Astrocyte of the cerebellum (primary cell): ENCODE data around the gene RILP.
A peak's percentile ranks its signal among the peaks of the same experiment; 100 is the strongest.

Experiments used
- DNase-seq: peaks from one replicate; pipeline ENCODE4 v3.0.0-alpha.2; 2011; ENCODE audit warnings: low read depth
- H3K4me3 ChIP-seq: 2 replicates; pipeline ENCODE4 v1.5.1; 2011; ENCODE audit warnings: mild to moderate bottlenecking, low read depth, low read length, moderate library complexity
- in situ Hi-C: cut with HindIII; loops from 2 replicates; pipeline ENCODE4 v1.10.0; 2017; ENCODE audit warnings: low sequenced_read_pairs
- TF ChIP-seq, protein P1 (sequence below): IDR thresholded peaks from 2 replicates; pipeline ENCODE4 v1.5.1; 2012; ENCODE audit warnings: low read length, low read depth, moderate library complexity, mild to moderate bottlenecking; ENCODE audit errors: missing control alignments

RILP gene

GRCh38 chr17:1635675-1636465 is 13.8 kb downstream of the RILP start:
- in situ Hi-C loops, result no loop called here
- no peak for DNase-seq
- no peak overlapping the region for H3K4me3 ChIP-seq
- TF ChIP-seq, protein P1, sequence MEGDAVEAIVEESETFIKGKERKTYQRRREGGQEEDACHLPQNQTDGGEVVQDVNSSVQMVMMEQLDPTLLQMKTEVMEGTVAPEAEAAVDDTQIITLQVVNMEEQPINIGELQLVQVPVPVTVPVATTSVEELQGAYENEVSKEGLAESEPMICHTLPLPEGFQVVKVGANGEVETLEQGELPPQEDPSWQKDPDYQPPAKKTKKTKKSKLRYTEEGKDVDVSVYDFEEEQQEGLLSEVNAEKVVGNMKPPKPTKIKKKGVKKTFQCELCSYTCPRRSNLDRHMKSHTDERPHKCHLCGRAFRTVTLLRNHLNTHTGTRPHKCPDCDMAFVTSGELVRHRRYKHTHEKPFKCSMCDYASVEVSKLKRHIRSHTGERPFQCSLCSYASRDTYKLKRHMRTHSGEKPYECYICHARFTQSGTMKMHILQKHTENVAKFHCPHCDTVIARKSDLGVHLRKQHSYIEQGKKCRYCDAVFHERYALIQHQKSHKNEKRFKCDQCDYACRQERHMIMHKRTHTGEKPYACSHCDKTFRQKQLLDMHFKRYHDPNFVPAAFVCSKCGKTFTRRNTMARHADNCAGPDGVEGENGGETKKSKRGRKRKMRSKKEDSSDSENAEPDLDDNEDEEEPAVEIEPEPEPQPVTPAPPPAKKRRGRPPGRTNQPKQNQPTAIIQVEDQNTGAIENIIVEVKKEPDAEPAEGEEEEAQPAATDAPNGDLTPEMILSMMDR, result no peak

DNA sequence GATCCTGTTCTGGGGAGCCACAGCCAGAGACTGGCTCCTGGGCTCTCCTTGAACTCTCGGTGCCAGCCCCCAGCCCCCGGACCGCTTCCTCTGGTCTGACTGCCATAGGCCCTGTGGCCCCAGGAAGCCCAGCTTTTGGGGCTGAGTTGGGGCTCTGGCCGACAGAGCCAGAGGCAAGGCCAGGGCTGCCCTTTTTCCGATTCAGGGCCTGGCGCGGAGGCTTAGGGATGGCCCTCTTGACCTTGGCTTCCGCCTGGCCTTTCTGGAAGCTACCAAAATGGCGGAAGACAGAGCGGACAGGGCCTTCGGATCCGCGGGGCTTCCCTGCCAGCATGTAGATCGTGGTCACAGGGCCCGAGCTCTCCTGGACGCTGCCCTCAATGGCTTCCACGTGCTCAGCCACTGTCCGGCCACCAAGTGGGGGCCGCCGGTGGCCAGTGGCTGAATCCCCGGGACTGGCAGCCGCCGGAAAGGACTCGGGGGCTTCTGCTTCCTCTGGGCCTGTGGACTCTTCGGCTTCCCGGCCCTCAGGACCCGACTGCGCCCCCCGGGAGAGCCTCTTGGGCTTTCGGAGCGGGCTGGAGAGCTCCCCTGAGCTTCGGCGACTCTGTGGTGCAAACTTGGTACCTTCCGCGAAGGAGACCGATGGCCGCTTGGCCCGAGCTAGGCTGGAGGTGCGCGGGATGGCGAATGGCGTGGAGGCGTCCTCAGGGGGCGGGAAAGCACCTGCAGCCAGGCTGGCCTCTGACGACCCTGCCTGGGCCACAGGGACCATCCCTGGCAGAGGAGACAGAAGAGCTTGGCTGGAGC is 14.6 kb downstream of the RILP start:
- in situ Hi-C loops, result no loop called here
- no peak overlapping the region for H3K4me3 ChIP-seq
- TF ChIP-seq, protein P1, result no peak
- DNase-seq, result no peak

GRCh38 chr17:1630662-1631061 is 19.0 kb downstream of the RILP start:
- DNase-seq, result no peak
- TF ChIP-seq, protein P1, result no peak
- in situ Hi-C loops, result no loop called here
- no peak overlapping the region for H3K4me3 ChIP-seq

GRCh38 chr17:1629504-1630310 is 20.0 kb downstream of the RILP start:
- in situ Hi-C loops, result no loop called here
- H3K4me3 ChIP-seq, result peak overlapping the region; percentile 60
- no peak for DNase-seq
- TF ChIP-seq, protein P1, result peak; percentile 57

- TF ChIP-seq, protein P1, result no peak
- in situ Hi-C loops, result no loop called here
- peak overlapping the region; percentile 60 for H3K4me3 ChIP-seq
- peak; percentile 81 for DNase-seq
These were observed 20.7 kb downstream of the RILP start for GRCh38 chr17:1628856-1629503.
